HEK293 (cell line): ENCODE measurements around the gene AIF1.

Experiments used
- INSM2 ChIP-seq: fragments of 450-650 bp; formaldehyde crosslinking; IDR thresholded peaks from 2 replicates; pipeline ENCODE4 v1.5.1; 2016; ENCODE audit warnings: missing biosample characterization, missing genetic modification characterization
- PRDM10 ChIP-seq: fragments of 450-650 bp; formaldehyde crosslinking; IDR thresholded peaks from 2 replicates; pipeline ENCODE4 v1.5.1; 2016; ENCODE audit warnings: missing biosample characterization, missing genetic modification characterization
- REST ChIP-seq: fragments of 450-650 bp; formaldehyde crosslinking; IDR thresholded peaks from 2 replicates; pipeline ENCODE4 v1.5.1; 2016; ENCODE audit warnings: missing biosample characterization, missing genetic modification characterization
- SCRT1 ChIP-seq: fragments of 450-650 bp; formaldehyde crosslinking; IDR thresholded peaks from 2 replicates; pipeline ENCODE4 v1.5.1; 2016; ENCODE audit warnings: missing biosample characterization, missing genetic modification characterization, borderline replicate concordance
- YY2 ChIP-seq: fragments of 450-650 bp; formaldehyde crosslinking; IDR thresholded peaks from 2 replicates; pipeline ENCODE4 v1.5.1; 2016; ENCODE audit warnings: missing biosample characterization, missing genetic modification characterization
- ZNF133 ChIP-seq: fragments of 450-650 bp; formaldehyde crosslinking; IDR thresholded peaks from 2 replicates; pipeline ENCODE4 v1.5.1; 2016; ENCODE audit warnings: missing biosample characterization, missing genetic modification characterization
- ZNF155 ChIP-seq: fragments of 450-650 bp; formaldehyde crosslinking; IDR thresholded peaks from 2 replicates; pipeline ENCODE4 v1.5.1; 2016; ENCODE audit warnings: missing biosample characterization, missing genetic modification characterization
- ZNF239 ChIP-seq: fragments of 450-650 bp; formaldehyde crosslinking; IDR thresholded peaks from 2 replicates; pipeline ENCODE4 v1.5.1; 2016; ENCODE audit warnings: missing biosample characterization, missing genetic modification characterization
- ZNF416 ChIP-seq: fragments of 450-650 bp; formaldehyde crosslinking; IDR thresholded peaks from 2 replicates; pipeline ENCODE4 v1.5.1; 2016; ENCODE audit warnings: missing biosample characterization, missing genetic modification characterization
- ZNF521 ChIP-seq: fragments of 450-650 bp; formaldehyde crosslinking; IDR thresholded peaks from 2 replicates; pipeline ENCODE4 v1.5.1; 2017; ENCODE audit warnings: missing biosample characterization, mild to moderate bottlenecking, missing genetic modification characterization
- ZNF560 ChIP-seq: fragments of 450-650 bp; formaldehyde crosslinking; IDR thresholded peaks from 2 replicates; pipeline ENCODE4 v1.5.1; 2017; ENCODE audit warnings: missing biosample characterization, missing genetic modification characterization, borderline replicate concordance
- ZNF623 ChIP-seq: fragments of 450-650 bp; formaldehyde crosslinking; IDR thresholded peaks from 2 replicates; pipeline ENCODE4 v1.5.1; 2016; ENCODE audit warnings: missing biosample characterization, missing genetic modification characterization
- ZNF658 ChIP-seq: fragments of 450-650 bp; formaldehyde crosslinking; IDR thresholded peaks from 2 replicates; pipeline ENCODE4; 2016; ENCODE audit warnings: missing biosample characterization, missing genetic modification characterization
- ZNF785 ChIP-seq: fragments of 450-650 bp; formaldehyde crosslinking; IDR thresholded peaks from 2 replicates; pipeline ENCODE4 v1.5.1; 2016; ENCODE audit warnings: missing biosample characterization, missing genetic modification characterization
- ZNF837 ChIP-seq: fragments of 450-650 bp; formaldehyde crosslinking; IDR thresholded peaks from 2 replicates; pipeline ENCODE4 v1.5.1; 2016; ENCODE audit warnings: missing biosample characterization, missing genetic modification characterization
- TF ChIP-seq, protein P1 (sequence below): fragments of 450-650 bp; formaldehyde crosslinking; IDR thresholded peaks from 2 replicates; pipeline ENCODE4 v1.5.1; 2016; ENCODE audit warnings: missing biosample characterization, missing genetic modification characterization
- TF ChIP-seq, protein P2 (sequence below): fragments of 450-650 bp; formaldehyde crosslinking; conservative IDR thresholded peaks from 2 replicates; pipeline ENCODE4 v1.5.1; 2016; ENCODE audit warnings: low read depth, missing biosample characterization, missing genetic modification characterization
- TF ChIP-seq, protein P3 (sequence below): fragments of 450-650 bp; formaldehyde crosslinking; IDR thresholded peaks from 2 replicates; pipeline ENCODE4 v1.5.1; 2017; ENCODE audit warnings: missing biosample characterization, mild to moderate bottlenecking, missing genetic modification characterization, moderate library complexity
- TF ChIP-seq, protein P4 (sequence below): fragments of 450-650 bp; formaldehyde crosslinking; IDR thresholded peaks from 2 replicates; pipeline ENCODE4 v1.5.1; 2016; ENCODE audit warnings: missing biosample characterization, missing genetic modification characterization
- TF ChIP-seq, protein P5 (sequence below): fragments of 450-650 bp; formaldehyde crosslinking; IDR thresholded peaks from 2 replicates; pipeline ENCODE4 v1.5.1; 2016; ENCODE audit warnings: missing biosample characterization, missing genetic modification characterization

AIF1 gene

GRCh38 chr6:31580807-31581433 lies 34.1 kb upstream of the AIF1 start (continued):
- TF ChIP-seq INSM2 (no peak), YY2 (tag by site-specific recombination) (no peak), ZNF623 (tag by site-specific recombination) (no peak), ZNF416 (tag by site-specific recombination) (no peak), ZNF521 (no peak), ZNF560 (tag by site-specific recombination) (no peak), ZNF155 (tag by site-specific recombination) (no peak), ZNF785 (no peak; the same call in 1 of the 2 replicates), REST (tag by site-specific recombination) (no peak), ZNF837 (no peak), PRDM10 (no peak), ZNF658 (tag by site-specific recombination) (no peak), ZNF133 (tag by site-specific recombination) (no peak), ZNF239 (tag by site-specific recombination) (no peak), SCRT1 (tag by site-specific recombination) (no peak)
- TF ChIP-seq, protein P1, sequence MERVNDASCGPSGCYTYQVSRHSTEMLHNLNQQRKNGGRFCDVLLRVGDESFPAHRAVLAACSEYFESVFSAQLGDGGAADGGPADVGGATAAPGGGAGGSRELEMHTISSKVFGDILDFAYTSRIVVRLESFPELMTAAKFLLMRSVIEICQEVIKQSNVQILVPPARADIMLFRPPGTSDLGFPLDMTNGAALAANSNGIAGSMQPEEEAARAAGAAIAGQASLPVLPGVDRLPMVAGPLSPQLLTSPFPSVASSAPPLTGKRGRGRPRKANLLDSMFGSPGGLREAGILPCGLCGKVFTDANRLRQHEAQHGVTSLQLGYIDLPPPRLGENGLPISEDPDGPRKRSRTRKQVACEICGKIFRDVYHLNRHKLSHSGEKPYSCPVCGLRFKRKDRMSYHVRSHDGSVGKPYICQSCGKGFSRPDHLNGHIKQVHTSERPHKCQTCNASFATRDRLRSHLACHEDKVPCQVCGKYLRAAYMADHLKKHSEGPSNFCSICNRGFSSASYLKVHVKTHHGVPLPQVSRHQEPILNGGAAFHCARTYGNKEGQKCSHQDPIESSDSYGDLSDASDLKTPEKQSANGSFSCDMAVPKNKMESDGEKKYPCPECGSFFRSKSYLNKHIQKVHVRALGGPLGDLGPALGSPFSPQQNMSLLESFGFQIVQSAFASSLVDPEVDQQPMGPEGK (tag by site-specific recombination) = peak; percentile 59
- TF ChIP-seq, protein P2, sequence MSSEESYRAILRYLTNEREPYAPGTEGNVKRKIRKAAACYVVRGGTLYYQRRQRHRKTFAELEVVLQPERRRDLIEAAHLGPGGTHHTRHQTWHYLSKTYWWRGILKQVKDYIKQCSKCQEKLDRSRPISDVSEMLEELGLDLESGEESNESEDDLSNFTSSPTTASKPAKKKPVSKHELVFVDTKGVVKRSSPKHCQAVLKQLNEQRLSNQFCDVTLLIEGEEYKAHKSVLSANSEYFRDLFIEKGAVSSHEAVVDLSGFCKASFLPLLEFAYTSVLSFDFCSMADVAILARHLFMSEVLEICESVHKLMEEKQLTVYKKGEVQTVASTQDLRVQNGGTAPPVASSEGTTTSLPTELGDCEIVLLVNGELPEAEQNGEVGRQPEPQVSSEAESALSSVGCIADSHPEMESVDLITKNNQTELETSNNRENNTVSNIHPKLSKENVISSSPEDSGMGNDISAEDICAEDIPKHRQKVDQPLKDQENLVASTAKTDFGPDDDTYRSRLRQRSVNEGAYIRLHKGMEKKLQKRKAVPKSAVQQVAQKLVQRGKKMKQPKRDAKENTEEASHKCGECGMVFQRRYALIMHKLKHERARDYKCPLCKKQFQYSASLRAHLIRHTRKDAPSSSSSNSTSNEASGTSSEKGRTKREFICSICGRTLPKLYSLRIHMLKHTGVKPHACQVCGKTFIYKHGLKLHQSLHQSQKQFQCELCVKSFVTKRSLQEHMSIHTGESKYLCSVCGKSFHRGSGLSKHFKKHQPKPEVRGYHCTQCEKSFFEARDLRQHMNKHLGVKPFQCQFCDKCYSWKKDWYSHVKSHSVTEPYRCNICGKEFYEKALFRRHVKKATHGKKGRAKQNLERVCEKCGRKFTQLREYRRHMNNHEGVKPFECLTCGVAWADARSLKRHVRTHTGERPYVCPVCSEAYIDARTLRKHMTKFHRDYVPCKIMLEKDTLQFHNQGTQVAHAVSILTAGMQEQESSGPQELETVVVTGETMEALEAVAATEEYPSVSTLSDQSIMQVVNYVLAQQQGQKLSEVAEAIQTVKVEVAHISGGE (tag by site-specific recombination) = no peak
- TF ChIP-seq, protein P3, sequence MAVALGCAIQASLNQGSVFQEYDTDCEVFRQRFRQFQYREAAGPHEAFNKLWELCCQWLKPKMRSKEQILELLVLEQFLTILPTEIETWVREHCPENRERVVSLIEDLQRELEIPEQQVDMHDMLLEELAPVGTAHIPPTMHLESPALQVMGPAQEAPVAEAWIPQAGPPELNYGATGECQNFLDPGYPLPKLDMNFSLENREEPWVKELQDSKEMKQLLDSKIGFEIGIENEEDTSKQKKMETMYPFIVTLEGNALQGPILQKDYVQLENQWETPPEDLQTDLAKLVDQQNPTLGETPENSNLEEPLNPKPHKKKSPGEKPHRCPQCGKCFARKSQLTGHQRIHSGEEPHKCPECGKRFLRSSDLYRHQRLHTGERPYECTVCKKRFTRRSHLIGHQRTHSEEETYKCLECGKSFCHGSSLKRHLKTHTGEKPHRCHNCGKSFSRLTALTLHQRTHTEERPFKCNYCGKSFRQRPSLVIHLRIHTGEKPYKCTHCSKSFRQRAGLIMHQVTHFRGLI (tag by site-specific recombination) = no peak
- TF ChIP-seq, protein P4, sequence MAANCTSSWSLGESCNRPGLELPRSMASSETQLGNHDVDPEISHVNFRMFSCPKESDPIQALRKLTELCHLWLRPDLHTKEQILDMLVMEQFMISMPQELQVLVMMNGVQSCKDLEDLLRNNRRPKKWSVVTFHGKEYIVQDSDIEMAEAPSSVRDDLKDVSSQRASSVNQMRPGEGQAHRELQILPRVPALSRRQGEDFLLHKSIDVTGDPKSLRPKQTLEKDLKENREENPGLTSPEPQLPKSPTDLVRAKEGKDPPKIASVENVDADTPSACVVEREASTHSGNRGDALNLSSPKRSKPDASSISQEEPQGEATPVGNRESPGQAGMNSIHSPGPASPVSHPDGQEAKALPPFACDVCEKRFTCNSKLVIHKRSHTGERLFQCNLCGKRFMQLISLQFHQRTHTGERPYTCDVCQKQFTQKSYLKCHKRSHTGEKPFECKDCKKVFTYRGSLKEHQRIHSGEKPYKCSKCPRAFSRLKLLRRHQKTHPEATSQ (tag by site-specific recombination) = no peak
- TF ChIP-seq, protein P5, sequence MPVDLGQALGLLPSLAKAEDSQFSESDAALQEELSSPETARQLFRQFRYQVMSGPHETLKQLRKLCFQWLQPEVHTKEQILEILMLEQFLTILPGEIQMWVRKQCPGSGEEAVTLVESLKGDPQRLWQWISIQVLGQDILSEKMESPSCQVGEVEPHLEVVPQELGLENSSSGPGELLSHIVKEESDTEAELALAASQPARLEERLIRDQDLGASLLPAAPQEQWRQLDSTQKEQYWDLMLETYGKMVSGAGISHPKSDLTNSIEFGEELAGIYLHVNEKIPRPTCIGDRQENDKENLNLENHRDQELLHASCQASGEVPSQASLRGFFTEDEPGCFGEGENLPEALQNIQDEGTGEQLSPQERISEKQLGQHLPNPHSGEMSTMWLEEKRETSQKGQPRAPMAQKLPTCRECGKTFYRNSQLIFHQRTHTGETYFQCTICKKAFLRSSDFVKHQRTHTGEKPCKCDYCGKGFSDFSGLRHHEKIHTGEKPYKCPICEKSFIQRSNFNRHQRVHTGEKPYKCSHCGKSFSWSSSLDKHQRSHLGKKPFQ = no peak
